NOMO-1 treated with DMSO at 0.1 percent for 48 hours (cell line): Measurements from ENCODE around the gene EWSR1.
"Not testable (repeated sequence)": the region's sequence is repeated elsewhere in the genome, so short reads cannot be mapped to it uniquely, and the experiment has no call there.

ENCODE experiments used
- DNase-seq: peaks from one replicate; lab custom pipeline; 2025; ENCODE audit not compliant: unreplicated experiment; lab: John Stamatoyannopoulos, UW

Gene EWSR1, protein sequence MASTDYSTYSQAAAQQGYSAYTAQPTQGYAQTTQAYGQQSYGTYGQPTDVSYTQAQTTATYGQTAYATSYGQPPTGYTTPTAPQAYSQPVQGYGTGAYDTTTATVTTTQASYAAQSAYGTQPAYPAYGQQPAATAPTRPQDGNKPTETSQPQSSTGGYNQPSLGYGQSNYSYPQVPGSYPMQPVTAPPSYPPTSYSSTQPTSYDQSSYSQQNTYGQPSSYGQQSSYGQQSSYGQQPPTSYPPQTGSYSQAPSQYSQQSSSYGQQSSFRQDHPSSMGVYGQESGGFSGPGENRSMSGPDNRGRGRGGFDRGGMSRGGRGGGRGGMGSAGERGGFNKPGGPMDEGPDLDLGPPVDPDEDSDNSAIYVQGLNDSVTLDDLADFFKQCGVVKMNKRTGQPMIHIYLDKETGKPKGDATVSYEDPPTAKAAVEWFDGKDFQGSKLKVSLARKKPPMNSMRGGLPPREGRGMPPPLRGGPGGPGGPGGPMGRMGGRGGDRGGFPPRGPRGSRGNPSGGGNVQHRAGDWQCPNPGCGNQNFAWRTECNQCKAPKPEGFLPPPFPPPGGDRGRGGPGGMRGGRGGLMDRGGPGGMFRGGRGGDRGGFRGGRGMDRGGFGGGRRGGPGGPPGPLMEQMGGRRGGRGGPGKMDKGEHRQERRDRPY

DNA sequence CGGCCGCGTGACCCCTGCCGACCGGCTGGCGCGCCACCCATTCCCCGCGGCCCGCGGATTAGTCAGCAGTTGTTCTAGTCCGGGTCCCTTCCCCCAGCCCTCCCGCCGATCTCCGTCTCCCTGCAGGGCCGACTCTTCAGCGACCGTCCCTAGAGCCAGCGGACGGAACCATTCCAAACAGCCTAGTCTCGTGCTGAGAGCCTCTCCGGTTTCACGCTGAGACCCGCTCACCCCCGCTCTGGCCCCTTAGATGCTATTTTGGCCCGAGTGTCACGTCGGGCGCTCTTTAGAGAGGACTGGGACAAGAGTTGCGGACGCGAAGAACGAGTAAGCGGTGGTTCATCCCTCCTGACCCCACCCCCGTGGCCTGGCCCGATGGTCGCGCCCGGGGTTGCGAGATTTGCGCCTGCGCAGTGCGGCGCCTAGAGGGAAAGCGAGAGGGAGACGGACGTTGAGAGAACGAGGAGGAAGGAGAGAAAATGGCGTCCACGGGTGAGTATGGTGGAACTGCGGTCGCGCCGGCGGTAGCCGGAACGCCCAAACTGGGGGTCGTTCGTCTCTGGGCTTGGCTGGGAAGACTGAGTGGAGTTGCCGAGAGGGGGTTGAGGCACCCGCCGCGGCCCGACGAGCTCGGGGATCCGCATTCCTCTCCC is at the start of gene EWSR1, which contains the start of gene RHBDD3:
Gene EWSR1, plus strand, starts transcription at position 411 of the 653 bp plus-strand sequence. Its CDS starts 69 bp downstream, at position 480.
Gene RHBDD3, minus strand, starts transcription at position 124 of the 653 bp plus-strand sequence. CDS start 2,355 bp downstream, outside the sequence.
- DNase-seq, result peak; percentile 96

DNA sequence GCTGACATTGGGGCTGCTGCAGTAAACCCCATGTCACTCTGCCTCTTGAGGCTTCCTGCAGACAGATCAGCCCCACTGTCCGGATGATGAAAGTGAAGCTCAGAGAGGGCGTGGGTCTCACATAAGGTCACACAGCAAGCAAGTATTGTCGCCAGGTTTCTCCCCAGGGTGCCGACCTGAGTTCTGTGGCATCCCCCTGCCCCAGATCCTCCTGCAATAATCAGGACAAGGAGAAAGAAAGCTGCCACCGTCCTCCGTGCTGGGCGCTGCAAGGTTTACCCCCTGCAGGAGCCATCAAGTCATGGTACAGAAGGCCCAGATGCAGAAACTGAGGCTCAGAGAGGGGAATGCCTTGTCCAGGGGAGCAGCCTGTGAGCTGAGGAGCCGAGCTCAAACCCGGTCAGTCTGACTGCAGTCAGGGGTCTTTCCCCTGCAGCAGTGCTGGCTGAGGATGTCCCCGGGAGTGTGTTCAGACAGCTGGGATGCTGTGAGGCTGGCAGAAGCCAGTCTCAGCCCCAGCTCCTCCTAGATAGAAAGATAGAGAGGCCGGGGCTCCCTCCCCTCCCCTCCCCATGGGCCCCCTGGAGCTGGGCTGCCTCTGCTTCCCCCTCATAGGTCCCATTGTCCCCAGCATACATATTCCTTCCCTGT is 49.2 kb upstream of the EWSR1 start:
- no peak for DNase-seq

DNA sequence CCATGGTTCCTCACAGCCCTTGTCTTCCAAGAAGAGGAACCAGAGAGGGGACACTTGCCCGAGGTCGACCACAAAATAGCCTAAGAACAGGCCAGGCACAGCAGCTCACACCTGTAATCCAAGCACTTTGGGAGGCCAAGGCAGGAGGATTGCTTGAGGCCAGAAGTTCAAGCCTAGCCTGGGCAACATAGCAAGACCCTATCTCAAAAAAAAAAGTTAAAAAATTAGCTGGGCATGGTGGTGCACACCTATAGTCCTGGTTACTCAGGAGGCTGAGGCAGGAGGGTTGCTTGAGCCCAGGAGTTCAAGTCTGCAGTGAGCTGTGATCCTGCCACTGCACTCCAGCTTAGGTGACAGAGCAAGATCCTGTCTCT is 48.7 kb upstream of the EWSR1 start:
- DNase-seq, result not testable (repeated sequence)

- no peak for DNase-seq
These were observed 48.0 kb upstream of the EWSR1 start for GRCh38 chr22:29219881-29220670.

DNA sequence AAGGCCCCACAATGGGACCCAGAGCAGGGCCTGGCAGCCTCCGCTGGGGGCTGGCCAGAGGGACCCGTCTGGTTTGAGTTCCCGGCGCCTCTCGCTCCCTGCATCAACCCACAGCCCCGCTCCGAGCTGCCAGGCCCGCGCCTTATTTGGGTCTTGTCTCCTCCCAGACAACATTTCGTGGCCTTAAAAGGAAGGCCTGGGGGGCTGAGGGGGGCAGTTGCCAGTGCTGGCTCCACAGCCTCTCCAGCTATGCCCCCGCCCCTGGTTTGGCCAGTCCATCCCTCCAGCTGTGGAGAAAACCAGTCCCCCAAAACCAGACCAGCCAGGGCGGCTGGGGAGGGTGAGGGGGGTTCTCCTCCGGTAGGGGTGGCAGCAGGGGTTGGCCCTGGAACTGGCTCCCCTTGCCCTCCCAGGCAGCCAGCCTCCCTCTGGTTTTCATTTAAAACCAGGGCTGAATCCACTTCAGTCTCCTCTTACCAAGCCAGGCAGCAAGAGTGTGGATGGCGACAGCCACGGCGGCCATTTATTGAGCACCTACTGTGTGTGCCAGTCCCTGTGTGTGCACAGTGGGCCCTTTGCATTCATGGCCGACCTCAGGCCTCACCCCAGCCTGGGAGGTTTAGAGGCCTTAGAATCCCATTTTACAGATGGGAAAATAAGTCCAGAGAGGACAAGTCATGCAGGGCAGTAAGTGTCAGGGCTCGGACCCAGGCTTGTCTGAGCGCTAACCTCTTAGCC is 43.8 kb upstream of the EWSR1 start:
- DNase-seq, result no peak

DNA sequence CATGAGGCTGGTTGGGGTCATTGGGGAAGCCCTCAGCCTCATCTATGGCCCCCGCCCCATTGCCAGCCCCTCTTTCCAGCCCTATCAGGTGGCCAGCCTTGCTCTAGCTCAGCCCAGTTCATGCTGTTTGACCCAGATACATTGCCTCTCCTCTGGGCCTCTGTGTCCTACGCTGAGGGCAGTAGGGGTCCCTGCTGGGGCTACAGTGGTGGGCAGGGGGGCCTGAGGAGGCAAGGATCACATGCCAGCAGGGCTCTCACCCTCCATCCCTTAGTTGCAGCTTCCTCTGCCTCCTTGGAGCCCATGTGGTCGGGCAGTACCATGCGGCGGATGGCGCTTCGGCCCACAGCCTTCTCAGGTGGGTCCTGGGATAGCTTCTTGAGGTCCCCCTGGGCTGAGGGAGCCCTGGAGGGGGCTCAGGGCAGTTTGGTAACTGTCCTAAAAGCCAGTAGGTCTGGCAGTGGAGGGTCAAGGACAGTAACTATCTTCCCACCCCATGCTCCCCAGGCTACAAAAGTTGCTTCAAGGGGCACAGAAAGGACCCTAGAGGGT is 43.1 kb upstream of the EWSR1 start:
- no peak for DNase-seq

GRCh38 chr22:29225422-29226090 is 42.5 kb upstream of the EWSR1 start:
- DNase-seq, result no peak

- no peak for DNase-seq
These were observed 41.6 kb upstream of the EWSR1 start for GRCh38 chr22:29226351-29226981.

DNA sequence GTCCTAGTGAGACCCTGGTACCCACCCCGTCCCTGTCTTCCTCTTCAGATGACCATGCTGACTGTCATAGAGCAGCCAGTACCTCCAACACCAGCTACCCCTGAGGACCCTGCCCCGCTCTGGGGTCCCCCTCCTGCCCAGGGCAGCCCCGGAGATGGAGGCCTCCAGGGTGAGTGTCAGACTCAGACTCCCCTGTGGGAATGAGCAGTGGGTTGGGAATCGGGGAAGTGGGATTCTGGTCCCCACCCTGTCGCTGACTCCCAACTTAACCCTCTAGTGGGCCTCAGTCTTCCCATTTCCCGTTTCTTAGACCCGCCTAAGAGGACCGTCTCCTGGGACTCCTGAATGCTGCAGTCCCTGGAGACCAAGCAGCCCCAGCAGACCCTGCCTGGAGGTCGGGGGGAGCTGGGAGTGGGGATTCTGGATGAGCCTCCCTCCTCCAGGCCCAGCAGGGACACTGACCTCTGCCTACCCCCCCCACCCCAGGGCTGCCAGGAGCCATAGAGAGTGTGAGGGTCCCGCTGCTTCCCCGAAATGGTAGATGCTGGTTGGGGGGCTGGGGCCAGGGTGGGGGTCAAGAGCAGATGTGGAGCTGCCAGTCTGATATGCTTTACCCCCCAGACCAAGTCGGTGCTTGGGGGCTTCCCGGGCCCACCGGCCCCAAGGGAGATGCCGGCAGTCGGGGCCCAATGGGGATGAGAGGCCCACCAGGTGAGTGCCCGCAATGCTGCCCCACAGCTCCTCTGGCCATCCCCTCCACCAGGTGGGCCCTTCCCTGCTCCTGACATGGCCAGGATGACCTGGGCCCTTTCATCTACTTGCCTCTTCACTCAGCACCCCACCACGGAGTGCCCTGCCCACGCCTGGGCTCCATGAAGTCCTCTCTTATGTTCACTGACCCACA is 36.8 kb upstream of the EWSR1 start:
- no peak for DNase-seq

DNA sequence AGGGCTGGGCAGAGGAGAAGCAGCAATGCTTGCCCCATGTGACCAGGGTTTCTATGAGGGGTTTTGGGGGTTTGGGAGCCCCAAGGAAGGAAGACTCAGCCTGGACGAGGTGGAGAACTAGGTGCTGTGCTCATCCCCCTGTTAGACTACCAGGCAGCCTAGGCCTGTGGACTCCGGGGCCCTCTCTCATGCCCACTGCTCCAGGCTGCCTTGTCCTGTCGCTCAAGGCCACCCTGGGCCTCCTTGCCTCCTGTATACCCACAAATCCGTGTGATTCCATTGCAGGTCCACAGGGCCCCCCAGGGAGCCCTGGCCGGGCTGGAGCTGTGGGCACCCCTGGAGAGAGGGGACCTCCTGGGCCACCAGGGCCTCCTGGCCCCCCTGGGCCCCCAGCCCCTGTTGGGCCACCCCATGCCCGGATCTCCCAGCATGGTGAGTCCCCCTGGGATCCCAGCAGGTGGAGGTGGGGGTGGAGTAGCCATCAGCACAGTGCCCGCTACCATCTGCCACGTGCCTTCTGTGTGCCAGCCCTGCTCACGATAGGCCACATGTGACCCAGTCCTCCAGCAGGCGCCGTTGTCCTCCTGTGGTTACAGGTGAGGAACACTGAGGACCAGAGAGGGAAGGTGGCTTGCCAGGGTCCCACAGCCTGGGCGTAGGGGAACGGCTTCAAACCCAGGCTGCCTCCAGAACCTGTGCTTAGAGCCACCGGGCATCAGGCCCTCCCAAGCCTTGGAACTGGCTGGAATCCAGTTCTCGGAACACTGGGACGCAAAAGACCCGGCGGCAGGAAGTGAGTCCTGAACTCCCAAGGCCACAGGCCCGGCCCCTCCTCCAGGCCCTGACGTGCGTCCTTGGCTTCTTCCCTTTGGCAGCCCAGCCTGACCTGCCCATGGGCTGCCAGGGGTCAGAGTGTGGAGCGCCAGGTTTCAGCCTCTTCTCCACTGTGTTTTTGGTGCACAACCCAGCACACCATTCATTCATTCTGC is 35.8 kb upstream of the EWSR1 start:
- no peak for DNase-seq

GRCh38 chr22:29233277-29233877 is 34.7 kb upstream of the EWSR1 start:
- DNase-seq, result no peak

- DNase-seq, result not testable (repeated sequence)
These were observed 27.6 kb upstream of the EWSR1 start for GRCh38 chr22:29240481-29240880.

DNA sequence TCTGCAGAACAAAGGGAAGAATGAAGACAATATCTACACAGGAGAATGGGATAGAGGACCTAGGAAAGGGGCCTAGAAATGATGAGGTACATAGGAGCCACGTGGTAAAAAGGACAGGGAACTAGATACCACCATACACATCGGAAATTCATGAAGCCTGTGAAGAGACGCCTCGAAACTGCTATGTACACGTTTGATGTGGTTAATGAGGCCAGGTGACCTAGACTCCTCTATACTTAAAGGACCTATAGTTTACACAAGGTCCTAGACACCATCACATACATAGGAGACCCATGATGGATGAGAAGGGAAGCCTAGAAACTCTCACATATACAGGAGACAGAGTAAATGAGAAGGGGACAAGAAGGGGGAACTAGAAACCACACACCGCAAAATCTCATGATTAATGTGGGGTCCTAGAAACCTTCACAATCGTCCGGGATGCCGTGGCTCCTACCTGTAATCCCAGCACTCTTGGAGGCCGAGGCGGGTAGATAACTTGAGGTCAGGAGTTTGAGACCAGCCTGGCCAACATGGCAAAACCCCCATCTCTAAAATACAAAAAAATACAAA is 24.1 kb upstream of the EWSR1 start:
- no peak for DNase-seq

GRCh38 chr22:29244785-29245625 is 23.1 kb upstream of the EWSR1 start:
- no peak for DNase-seq
